IMR-90 (cell line): ENCODE results near the gene BCAS3. TPM values are rescaled to one million over a fixed set of nuclear protein-coding genes. Genes with fewer than 3 reads are reported as not detected.

Experiments
- ATAC-seq: fragments of 200-7000 bp; cut with Tn5 transposase; 2 replicates; pipeline ENCODE4 v1.9.1; 2020; ENCODE audit warnings: low read depth, mild to moderate bottlenecking, moderate library complexity
- BruUV-seq: library from RNA; stranded (reverse); fragments of 400-500 nt; replicated peaks from 2 replicates; lab custom pipeline; 2021; lab: Mats Ljungman, UMichigan
- CTCF ChIA-PET: fragments of 300-600 bp; formaldehyde crosslinking; extraction: SDS; loops from one replicate; lab custom pipeline; 2021; ENCODE audit warnings: antibody characterized with exemption; lab: Yijun Ruan, JAX
- POLR2A ChIA-PET: fragments of 300-600 bp; sonication (Branson Sonifier 250); formaldehyde crosslinking; loops from one replicate; lab custom pipeline; 2022; ENCODE audit warnings: antibody characterized with exemption; ENCODE audit not compliant: unreplicated experiment; lab: Charles Lee
- DNase-seq: peaks from one replicate; pipeline ENCODE4 v3.0.0; 2013
- H2AFZ ChIP-seq: replicated peaks from 2 replicates; pipeline ENCODE3; 2013; ENCODE audit warnings: low read length, mild to moderate bottlenecking; ENCODE audit not compliant: poor library complexity
- H2AK5ac ChIP-seq: 2 replicates; pipeline ENCODE4 v1.6.1; 2013; ENCODE audit warnings: low read depth, low read length, inconsistent platforms
- H2AK9ac ChIP-seq: replicated peaks from 2 replicates; pipeline ENCODE3; 2013; ENCODE audit warnings: mild to moderate bottlenecking, low read depth, low read length, moderate library complexity; ENCODE audit not compliant: poor library complexity
- H2BK120ac ChIP-seq: 2 replicates; pipeline ENCODE4 v1.6.1; 2013; ENCODE audit warnings: low read depth, low read length, inconsistent platforms
- H2BK15ac ChIP-seq: 3 replicates; pipeline ENCODE4 v1.6.1; 2013; ENCODE audit warnings: low read depth, low read length, inconsistent platforms
- H2BK20ac ChIP-seq: 2 replicates; pipeline ENCODE4 v1.6.1; 2013; ENCODE audit warnings: low read depth, mild to moderate bottlenecking, inconsistent platforms, low read length, moderate library complexity
- H2BK5ac ChIP-seq: 2 replicates; pipeline ENCODE4 v1.6.1; 2013; ENCODE audit warnings: mild to moderate bottlenecking, low read depth, low read length, inconsistent platforms; ENCODE audit not compliant: poor library complexity, severe bottlenecking
- H3K14ac ChIP-seq: replicated peaks from 2 replicates; pipeline ENCODE4 v1.6.1; 2013; ENCODE audit warnings: low read depth, low read length, inconsistent platforms
- H3K18ac ChIP-seq: 2 replicates; pipeline ENCODE4 v1.6.1; 2013; ENCODE audit warnings: low read depth, low read length, control low read depth
- H3K23ac ChIP-seq: 2 replicates; pipeline ENCODE4 v1.6.1; 2013; ENCODE audit warnings: low read depth, low read length, inconsistent platforms
- H3K27ac ChIP-seq: 2 replicates; pipeline ENCODE4 v1.5.1; 2013; ENCODE audit warnings: mild to moderate bottlenecking, control low read depth, low read length; ENCODE audit not compliant: insufficient read depth
- H3K27me3 ChIP-seq: 2 replicates; pipeline ENCODE4 v1.6.1; 2013; ENCODE audit warnings: low read length; ENCODE audit not compliant: control insufficient read depth, insufficient read depth
- H3K36me3 ChIP-seq: 2 replicates; pipeline ENCODE4 v1.6.1; 2013; ENCODE audit warnings: low read length, mixed read lengths; ENCODE audit not compliant: control insufficient read depth, insufficient read depth
- H3K4ac ChIP-seq: 2 replicates; pipeline ENCODE4 v1.6.1; 2013; ENCODE audit warnings: low read depth, low read length, inconsistent platforms
- H3K4me1 ChIP-seq: 2 replicates; pipeline ENCODE4 v1.6.1; 2013; ENCODE audit warnings: low read length, mixed read lengths; ENCODE audit not compliant: control insufficient read depth, insufficient read depth
- H3K4me2 ChIP-seq: 2 replicates; pipeline ENCODE4 v1.6.1; 2013; ENCODE audit warnings: low read depth, mild to moderate bottlenecking, control low read depth, low read length, moderate library complexity
- H3K4me3 ChIP-seq: 2 replicates; pipeline ENCODE4 v1.5.1; 2013; ENCODE audit warnings: low read depth, mild to moderate bottlenecking, control low read depth, low read length, moderate library complexity; ENCODE audit not compliant: insufficient read depth
- H3K56ac ChIP-seq: 2 replicates; pipeline ENCODE4 v1.6.1; 2013; ENCODE audit warnings: low read length, inconsistent platforms; ENCODE audit not compliant: insufficient read depth; ENCODE audit errors: extremely low read depth
- H3K79me1 ChIP-seq, 2 experiments: 2 replicates each; pipeline ENCODE4 v1.6.1; 2013; ENCODE audit warnings: low read length in 2 of 2, inconsistent platforms in 1 of 2, low read depth in 1 of 2
- H3K9ac ChIP-seq: 2 replicates; pipeline ENCODE4 v1.6.1; 2013; ENCODE audit warnings: low read depth, low read length, control low read depth
- H3K9me1 ChIP-seq: 2 replicates; pipeline ENCODE4 v1.6.1; 2013; ENCODE audit warnings: low read length, inconsistent platforms; ENCODE audit not compliant: insufficient read depth
- H3K9me3 ChIP-seq: 2 replicates; pipeline ENCODE4 v1.6.1; 2013; ENCODE audit warnings: low read length; ENCODE audit not compliant: control insufficient read depth, insufficient read depth
- H4K20me1 ChIP-seq: 2 replicates; pipeline ENCODE4 v1.6.1; 2013; ENCODE audit warnings: low read length, inconsistent platforms; ENCODE audit not compliant: insufficient read depth
- H4K5ac ChIP-seq: 2 replicates; pipeline ENCODE4 v1.6.1; 2013; ENCODE audit warnings: mild to moderate bottlenecking, low read depth, low read length, control low read depth
- H4K8ac ChIP-seq, 2 experiments: 2 replicates each; pipeline ENCODE4 v1.6.1; 2013; ENCODE audit warnings: low read depth in 2 of 2, low read length in 2 of 2, control low read depth in 1 of 2, inconsistent platforms in 1 of 2
- H4K91ac ChIP-seq: 2 replicates; pipeline ENCODE4 v1.6.1; 2013; ENCODE audit warnings: low read depth, low read length, inconsistent platforms; ENCODE audit not compliant: insufficient read depth
- BHLHE40 ChIP-seq: fragments of 150-350 bp; IDR thresholded peaks from 2 replicates; pipeline ENCODE4 v1.6.1; 2016; ENCODE audit warnings: mild to moderate bottlenecking, low read depth, low read length
- CEBPB ChIP-seq: IDR thresholded peaks from 2 replicates; pipeline ENCODE4 v1.6.1; 2012; ENCODE audit warnings: low read depth, low read length, improper control_type of control experiment
- ELK1 ChIP-seq: fragments of 150-350 bp; IDR thresholded peaks from 2 replicates; pipeline ENCODE4 v1.6.1; 2016; ENCODE audit warnings: low read depth, mild to moderate bottlenecking, low read length, moderate library complexity, borderline replicate concordance
- MAFK ChIP-seq: IDR thresholded peaks from 2 replicates; pipeline ENCODE4 v1.6.1; 2012; ENCODE audit warnings: low read depth, low read length, improper control_type of control experiment
- MAZ ChIP-seq: IDR thresholded peaks from 2 replicates; pipeline ENCODE4 v1.6.1; 2012; ENCODE audit warnings: low read depth, mild to moderate bottlenecking, low read length, improper control_type of control experiment, moderate library complexity, borderline replicate concordance
- NFE2L2 ChIP-seq: fragments of 150-350 bp; IDR thresholded peaks from 2 replicates; pipeline ENCODE4 v1.6.1; 2016; ENCODE audit warnings: low read depth, mild to moderate bottlenecking, low read length
- WGBS, 2 experiments: methylation state at CpG; one replicate each; pipeline versions ENCODE4 v1.1.5 to v1.1.7; 2013; ENCODE audit warnings: missing lambda C conversion rate in 2 of 2; ENCODE audit not compliant: insufficient read length in 1 of 2; ENCODE audit errors: extremely low coverage in 2 of 2; 5-methylcytosine and 5-hydroxymethylcytosine counted together
- dilution Hi-C: fragments of 300-500 bp; cut with HindIII; formaldehyde crosslinking; loops from one replicate; pipeline ENCODE4 v1.14.3; 2018; ENCODE audit warnings: low sequenced_read_pairs; ENCODE audit not compliant: unreplicated experiment
- in situ Hi-C: fragments of 300-500 bp; cut with MboI; formaldehyde crosslinking; loops from 3 replicates; pipeline ENCODE4 v1.14.3; 2019; ENCODE audit warnings: low sequenced_read_pairs, inconsistent platforms, mixed read lengths
- intact Hi-C: fragments of 100-400 bp; cut with micrococcal nuclease; formaldehyde crosslinking; loops from 2 replicates; pipeline ENCODE4 v1.10.0; 2022
- polyA plus RNA-seq, 3 experiments: library from polyadenylated mRNA; depleted of rRNA; stranded (reverse); fragments of >200 nt; gene quantifications; 2 replicates each; pipeline ENCODE4 v1.2.3, GENCODE V29; 2012; ENCODE audit warnings: low replicate concordance in 1 of 3
- total RNA-seq: library from RNA; depleted of rRNA; stranded (reverse); fragments of >200 nt; gene quantifications from 2 replicates; pipeline ENCODE4 v1.2.3, GENCODE V29; 2012

Gene BCAS3
- total and polyA plus RNA-seq, 2 of the 4 experiments (the other 2 are of a cell fraction) = 6.3 to 27.1 TPM

- H2BK15ac ChIP-seq = no peak overlapping the region
- no peak overlapping the region for H4K8ac ChIP-seq
- H2AFZ ChIP-seq = no peak overlapping the region
- no peak overlapping the region for H3K23ac ChIP-seq
- H3K27me3 ChIP-seq = no peaks in the 10 kb centered on the region
- intact Hi-C loops = no loop called here
- peaks cover 5% of the 10 kb centered on the region for H3K9me1 ChIP-seq
- peaks cover 5% of the 10 kb centered on the region for H3K4me1 ChIP-seq
- H2BK20ac ChIP-seq = no peak overlapping the region
- no peak overlapping the region for H4K91ac ChIP-seq
- no peak overlapping the region for H3K27ac ChIP-seq
- no TSS peak for BruUV-seq
- H3K56ac ChIP-seq = no peak overlapping the region
- DNase-seq = no peak
- no peak overlapping the region for H3K4me2 ChIP-seq
- H2AK9ac ChIP-seq = no peak overlapping the region
- H3K9me3 ChIP-seq = no peaks in the 10 kb centered on the region
- H3K36me3 ChIP-seq = no peaks in the 10 kb centered on the region
- 0 out of 4 replicates have a peak, but pooled peaks cover 0 to 3% of the 10 kb centered on the region in 2 experiments for H3K79me1 ChIP-seq
- H3K4me3 ChIP-seq = no peak overlapping the region
- no peak for ATAC-seq
- ChIA-PET POLR2A (interaction anchor here (0.6 kb wide), 1 partner anchor 28 kb away, joined by 7 read pairs; no protein-coding TSS in a partner anchor), CTCF (no interaction called here)
- TF ChIP-seq MAZ = no peak
- TF ChIP-seq CEBPB = no peak
- TF ChIP-seq NFE2L2 = no peak
- TF ChIP-seq BHLHE40 = no peak
- TF ChIP-seq ELK1 = no peak
- peak; percentile 74 for TF ChIP-seq MAFK
- in situ Hi-C loops = no loop called here
- H3K9ac ChIP-seq = no peak overlapping the region
- dilution Hi-C loops = no loop called here
- H4K5ac ChIP-seq = no peak overlapping the region
- H2BK120ac ChIP-seq = no peak overlapping the region
- no peak overlapping the region for H3K14ac ChIP-seq
- WGBS, 2 experiments = 100% methylated on average over 1 of the region's 3 CpGs; no CpG with 5 or more reads in 1 of the 2 experiments
- peak overlapping the region; percentile 40; the same call in 1 of the 2 replicates for H3K4ac ChIP-seq
- no peak overlapping the region for H2AK5ac ChIP-seq
- no peaks in the 10 kb centered on the region for H4K20me1 ChIP-seq
- H2BK5ac ChIP-seq = no peak overlapping the region
- H3K18ac ChIP-seq = no peak overlapping the region
Observed at GRCh38 chr17:60944751-60945150, 267.1 kb downstream of the BCAS3 start.
